ENCODE results near the gene GRB7.
"Not testable (repeated sequence)": the region's sequence is repeated elsewhere in the genome, so short reads cannot be mapped to it uniquely, and the experiment has no call there.

The GRB7 gene

GRCh38 chr17:39737760-39738567 is at the start of gene GRB7:
Gene GRB7 (plus strand): TSS chr17:39737938. CDS start chr17:39742302, 4,364 bp downstream.
- DNase-seq = no peak

GRCh38 chr17:39688475-39688835 is 49.3 kb upstream of the GRB7 start:
- no peak for DNase-seq

GRCh38 chr17:39688945-39689344 is 48.8 kb upstream of the GRB7 start:
- DNase-seq = no peak

GRCh38 chr17:39694593-39694992 is 43.1 kb upstream of the GRB7 start:
- DNase-seq = no peak

- DNase-seq = no peak
These were observed 42.7 kb upstream of the GRB7 start for GRCh38 chr17:39695089-39695474.

GRCh38 chr17:39696731-39697130 is 41.0 kb upstream of the GRB7 start:
- DNase-seq = no peak

GRCh38 chr17:39697961-39698360 is 39.8 kb upstream of the GRB7 start:
- no peak for DNase-seq

GRCh38 chr17:39699157-39699817 is 38.5 kb upstream of the GRB7 start:
- not testable (repeated sequence) for DNase-seq

GRCh38 chr17:39699818-39700147 is 38.0 kb upstream of the GRB7 start, which contains the start of gene ERBB2:
Gene ERBB2 (plus strand): TSS chr17:39700064. CDS start chr17:39700239, 175 bp downstream.
- DNase-seq = no peak

GRCh38 chr17:39700148-39700987 is 37.4 kb upstream of the GRB7 start:
- no peak for DNase-seq

GRCh38 chr17:39701012-39701783 is 36.5 kb upstream of the GRB7 start:
- DNase-seq = no peak

- no peak for DNase-seq
These were observed 35.8 kb upstream of the GRB7 start for GRCh38 chr17:39701784-39702422.

- no peak for DNase-seq
These were observed 34.5 kb upstream of the GRB7 start for GRCh38 chr17:39702901-39703893.

- no peak for DNase-seq
These were observed 33.8 kb upstream of the GRB7 start for GRCh38 chr17:39703913-39704312.

GRCh38 chr17:39704821-39705551 is 32.8 kb upstream of the GRB7 start:
- DNase-seq = no peak

- no peak for DNase-seq
These were observed 31.9 kb upstream of the GRB7 start for GRCh38 chr17:39705786-39706348.

- no peak for DNase-seq
These were observed 31.4 kb upstream of the GRB7 start for GRCh38 chr17:39706383-39706782.

GRCh38 chr17:39706921-39707337 is 30.8 kb upstream of the GRB7 start:
- no peak for DNase-seq

GRCh38 chr17:39709319-39709997 is 28.3 kb upstream of the GRB7 start:
- DNase-seq = no peak
